Measurements from ENCODE around the gene PLEKHJ1. TPM values are rescaled to one million over a fixed set of nuclear protein-coding genes. Genes with fewer than 3 reads are reported as not detected.

The PLEKHJ1 gene
- total RNA-seq, 6 experiments from 2014 or later, result 24.4 to 49.3 (median 28.6) TPM

- peaks cover 0 to 16% (median 5%) of the 10 kb centered on the region in 4 donors for H3K36me3 ChIP-seq
- no peak overlapping the region for H3K4me3 ChIP-seq
- H3K4me1 ChIP-seq, result no peaks in the 10 kb centered on the region
- H3K27ac ChIP-seq, result no peak overlapping the region
- WGBS (ENCODE audit: insufficient coverage, low coverage, low lambda C conversion rate, missing lambda C conversion rate), result 68% methylated on average over 7 of the region's 11 CpGs
- H3K27me3 ChIP-seq, result no peaks in the 10 kb centered on the region
- intact Hi-C loops (cut with DNase I), result no loop called here
- DNase-seq (no peak), ATAC-seq (no peak)
- H3K9me3 ChIP-seq, result no peaks in the 10 kb centered on the region
- no peak for TF ChIP-seq POLR2A (IDR thresholded peaks at IDR 0.05)
- TF ChIP-seq CTCF (IDR thresholded peaks at IDR 0.05), result no peak
Observed at GRCh38 chr19:2185734-2186070, 50.4 kb downstream of the PLEKHJ1 start.

GRCh38 chr19:2184422-2184975 is 51.6 kb downstream of the PLEKHJ1 start:
- Histone ChIP-seq H3K4me1 (no peaks in the 10 kb centered on the region), H3K36me3 (peaks cover 0 to 16% (median 5%) of the 10 kb centered on the region in 4 donors), H3K9me3 (no peaks in the 10 kb centered on the region), H3K4me3 (no peak overlapping the region), H3K27ac (no peak overlapping the region), H3K27me3 (no peaks in the 10 kb centered on the region)
- no peak for DNase-seq
- no peak for ATAC-seq
- no peak for TF ChIP-seq POLR2A (IDR thresholded peaks at IDR 0.05)
- TF ChIP-seq CTCF (IDR thresholded peaks at IDR 0.05), result no peak
- 83% methylated on average over 11 of the region's 22 CpGs for WGBS (ENCODE audit: insufficient coverage, low coverage, low lambda C conversion rate, missing lambda C conversion rate)
- intact Hi-C loops (cut with DNase I), result no loop called here

MicroRNAs within 50 kb of the gene (microRNA counts, 767-probe panel; counts per million panel counts)
- microRNA hsa-miR-1227, result 237 counts per million

Small RNAs within 50 kb of the gene (microRNA-seq; reads per million reads assigned to microRNA genes)
- gene MIR1227, result 0.29 to 2.6 reads per million in 2 donors
- 0 reads per million in 2 donors for gene MIR4321

Small RNAs within 50 kb of the gene (small RNA-seq; reads per million reads assigned to genes)
- 0 to 0.19 reads per million in 2 experiments for gene MIR1227

Other genes starting within 250 kb of the PLEKHJ1 start
- gene BTBD2, start 220.6 kb downstream of the PLEKHJ1 start, total RNA-seq, result 10 to 100 TPM; 22.2 to 42.6 (median 29.2) TPM
- 100 to 1,000 TPM in 4 of 6 experiments, 10 to 100 TPM in 2; 80.5 to 218 (median 117) TPM for gene MKNK2, start 185.1 kb downstream of the PLEKHJ1 start, total RNA-seq
- 10 to 100 TPM in 4 of 6 experiments, 1 to 10 TPM in 2; 8.3 to 13.8 (median 10.8) TPM for gene MOB3A, start 140.0 kb downstream of the PLEKHJ1 start, total RNA-seq
- gene IZUMO4, start 139.4 kb downstream of the PLEKHJ1 start, total RNA-seq, result 1 to 10 TPM in 5 of 6 experiments, not detected in 1; 1.2 to 6.9 (median 4.2) TPM
- 10 to 100 TPM; 55.5 to 99.0 (median 65.5) TPM for gene AP3D1, start 84.8 kb downstream of the PLEKHJ1 start, total RNA-seq
- 10 to 100 TPM; 10.3 to 23.5 (median 14.9) TPM for gene DOT1L, start 72.4 kb downstream of the PLEKHJ1 start, total RNA-seq
- 10 to 100 TPM; 14.0 to 22.1 (median 19.1) TPM for gene SF3A2, start 495 bp upstream of the PLEKHJ1 start, total RNA-seq
- 1 to 10 TPM in 1 of 6 experiments, under 1 TPM in 5; 0.24 to 1.2 (median 0.59) TPM for gene AMH, start 13.0 kb upstream of the PLEKHJ1 start, total RNA-seq
- under 1 TPM in 3 of 6 experiments, not detected in 3; 0.28 to 0.81 (median 0.42) TPM for gene JSRP1, start 20.1 kb upstream of the PLEKHJ1 start, total RNA-seq
- gene PEAK3, start 45.8 kb upstream of the PLEKHJ1 start, total RNA-seq, result under 1 TPM; 0.07 to 0.49 (median 0.36) TPM
- not detected for gene LINGO3, start 71.8 kb upstream of the PLEKHJ1 start, total RNA-seq
- 10 to 100 TPM; 22.4 to 64.2 (median 28.2) TPM for gene LSM7, start 92.3 kb upstream of the PLEKHJ1 start, total RNA-seq
- 10 to 100 TPM; 11.8 to 39.8 (median 26.5) TPM for gene SPPL2B, start 92.4 kb upstream of the PLEKHJ1 start, total RNA-seq
- gene TMPRSS9, start 123.9 kb upstream of the PLEKHJ1 start, total RNA-seq, result 1 to 10 TPM in 3 of 6 experiments, under 1 TPM in 3; 0.12 to 6.7 (median 2.9) TPM
- gene TIMM13, start 191.3 kb upstream of the PLEKHJ1 start, total RNA-seq, result 10 to 100 TPM; 35.5 to 59.8 (median 51.1) TPM
- 10 to 100 TPM in 1 of 6 experiments, 1 to 10 TPM in 5; 4.6 to 11.6 (median 7.1) TPM for gene LMNB2, start 220.6 kb upstream of the PLEKHJ1 start, total RNA-seq
- gene GADD45B, start 239.8 kb upstream of the PLEKHJ1 start, total RNA-seq, result 100 to 1,000 TPM in 4 of 6 experiments, 10 to 100 TPM in 2; 39.0 to 176 (median 127) TPM

All from right lobe of liver (tissue), 6 donors.